Measurements from ENCODE around the gene PLEKHA4. TPM values are rescaled to one million over a fixed set of nuclear protein-coding genes. Genes with fewer than 3 reads are reported as not detected.
A peak's percentile ranks its signal among the peaks of the same experiment; 100 is the strongest.

Gene PLEKHA4
- total and polyA plus RNA-seq, 9 of the 15 experiments (the other 6 are each of a cell fraction or from before 2014, with no cell fraction given): 0.07 to 30.8 (median 11.4) TPM

- TF ChIP-seq ZNF639 (CRISPR knock-in tag; conservative IDR thresholded peaks at IDR 0.05 in 1 of 2, IDR thresholded peaks at IDR 0.05 in 1 of 2) (peak in 1 of 2 experiments; percentile 93; a peak in 2 of 4 replicates), ZKSCAN1 (IDR thresholded peaks at IDR 0.05; ENCODE audit: low read depth, low read length) (peak; percentile 65), POLR3G (IDR thresholded peaks at IDR 0.05; ENCODE audit: extremely low read depth, insufficient read length, insufficient replicate concordance) (no peak), NEUROD1 (IDR thresholded peaks at IDR 0.05; ENCODE audit: borderline replicate concordance, low read depth, low read length, partially characterized antibody) (peak; percentile 84), SIN3B (IDR thresholded peaks at IDR 0.05; ENCODE audit: low read depth) (0 out of 2 replicates have a peak, but pooled peaks have one; percentile 14), HDAC3 (IDR thresholded peaks at IDR 0.05; ENCODE audit: borderline replicate concordance, partially characterized antibody) (peak; percentile 99), CHD1 (IDR thresholded peaks at IDR 0.05; ENCODE audit: low read length) (no peak), VEZF1 (CRISPR knock-in tag; IDR thresholded peaks at IDR 0.05) (peak; percentile 72), SOX6 (IDR thresholded peaks at IDR 0.05) (peak; percentile 100), NRF1 (conservative IDR thresholded peaks at IDR 0.05 in 1 of 2, IDR thresholded peaks at IDR 0.05 in 1 of 2) (peak; percentile 35 to 43; a peak in 3 of 4 replicates), ZNF512 (tag; IDR thresholded peaks at IDR 0.05) (no peak), PCBP1 (IDR thresholded peaks at IDR 0.05; ENCODE audit: low read depth, low read length, poor library complexity, severe bottlenecking) (no peak), POLR2B (IDR thresholded peaks at IDR 0.05; ENCODE audit: low read depth, partially characterized antibody) (peak; percentile 84), DMBX1 (CRISPR knock-in tag; IDR thresholded peaks at IDR 0.05; ENCODE audit: borderline replicate concordance) (peak; percentile 82), YY1 (IDR thresholded peaks at IDR 0.05; ENCODE audit: borderline replicate concordance in 1 of 3, control insufficient read depth in 1 of 3, extremely low read depth in 1 of 3, insufficient read depth in 3 of 3, insufficient read length in 1 of 3, insufficient replicate concordance in 2 of 3, low read depth in 1 of 3, low read length in 2 of 3) (peak in 1 of 3 experiments; percentile 72), ZNF551 (CRISPR knock-in tag; IDR thresholded peaks at IDR 0.05) (no peak), DPF2 (IDR thresholded peaks at IDR 0.05) (peak; percentile 99), TEAD1 (CRISPR knock-in tag; IDR thresholded peaks at IDR 0.05) (peak; percentile 97 to 100), ATF4 (CRISPR knock-in tag; IDR thresholded peaks at IDR 0.05) (peak; percentile 47), TCF3 (CRISPR knock-in tag; IDR thresholded peaks at IDR 0.05) (peak; percentile 100), ZNF263 (CRISPR knock-in tag; IDR thresholded peaks at IDR 0.05; ENCODE audit: borderline replicate concordance) (no peak)
Observed at GRCh38 chr19:48878196-48879024, 10.0 kb upstream of the PLEKHA4 start (continued).
